Kidney (tissue), 22 donors: ENCODE measurements around the gene GADD45GIP1. TPM values are rescaled to one million over a fixed set of nuclear protein-coding genes. Genes with fewer than 3 reads are reported as not detected.

ENCODE experiments used
- DNase-seq, 5 donors: peaks; one replicate each; pipeline ENCODE4 v3.0.0-alpha.2; 2013 to 2020
- FAIRE-seq: peaks from 2 replicates; lab custom pipeline; 2012; peaks lifted over from hg19 to GRCh38; lab: Jason Lieb, UNC
- H3K27ac ChIP-seq, 2 donors: one replicate each; pipeline ENCODE4 v1.7.0; 2013; ENCODE audit warnings: low read depth in 2 of 2, low read length in 2 of 2, inconsistent platforms in 1 of 2
- H3K27me3 ChIP-seq: one replicate; pipeline ENCODE4 v1.7.1; 2013; ENCODE audit warnings: low read length, inconsistent platforms; ENCODE audit not compliant: control insufficient read depth, insufficient read depth
- H3K36me3 ChIP-seq, 3 donors: one replicate each; pipeline versions ENCODE4 v1.7.0 to v1.7.1; 2013; ENCODE audit warnings: low read length in 3 of 3, control low read depth in 1 of 3, inconsistent platforms in 1 of 3; ENCODE audit not compliant: insufficient read depth in 3 of 3, control insufficient read depth in 2 of 3
- H3K4me1 ChIP-seq, 3 donors: one replicate each; pipeline versions ENCODE4 v1.7.0 to v1.7.1; 2013; ENCODE audit warnings: low read length in 3 of 3, inconsistent platforms in 1 of 3, low read depth in 1 of 3; ENCODE audit not compliant: control insufficient read depth in 2 of 3, insufficient read depth in 2 of 3
- H3K4me3 ChIP-seq, 3 donors: one replicate each; pipeline versions ENCODE4 v1.7.0 to v1.8.1; 2013; ENCODE audit warnings: low read length in 3 of 3, control low read depth in 1 of 3, inconsistent platforms in 1 of 3
- H3K9ac ChIP-seq, 3 donors: one replicate each; pipeline versions ENCODE4 v1.7.0 to v1.7.1; 2013; ENCODE audit warnings: low read length in 3 of 3, control low read depth in 1 of 3, inconsistent platforms in 1 of 3
- H3K9me3 ChIP-seq, 3 donors: one replicate each; pipeline versions ENCODE4 v1.7.0 to v1.7.1; 2013; ENCODE audit warnings: low read length in 3 of 3, control low read depth in 1 of 3, inconsistent platforms in 1 of 3; ENCODE audit not compliant: control insufficient read depth in 2 of 3, insufficient read depth in 1 of 3
- CTCF ChIP-seq: IDR thresholded peaks from 3 replicates; pipeline ENCODE4 v1.5.1; 2012; ENCODE audit warnings: mild to moderate bottlenecking, moderate library complexity, borderline replicate concordance; ENCODE audit not compliant: insufficient read depth; ENCODE audit errors: extremely low read depth
- intact Hi-C: fragments of 100-400 bp; cut with DNase I; formaldehyde crosslinking; loops from one replicate; pipeline ENCODE4 v1.11.1; 2022
- long read RNA-seq, 10 donors: library from polyadenylated mRNA in 1 of 10; unstranded in 1 of 10; transcript quantifications; one replicate each; pipeline ENCODE4 v2.0.0 and lab custom pipeline, GENCODE V29; 2021 to 2026
- polyA plus RNA-seq: library from polyadenylated mRNA; stranded (reverse); fragments of 350-450 nt; fragmentation: Illumina TruSeq; extraction: RNeasy Lipid Tissue Mini Kit (QIAGEN cat#74804); gene quantifications from one replicate; pipeline ENCODE4 v1.2.3, GENCODE V29; 2014; ENCODE audit warnings: low read depth, low replicate concordance; ENCODE audit not compliant: insufficient read depth
- total RNA-seq: library from RNA; stranded (reverse); fragmentation: NEBNext Ultra II Directional; extraction: Animal tissue kit (Norgen Biotek cat#: 25700); gene quantifications from one replicate; pipeline ENCODE4 v1.2.1, GENCODE V29; 2021
- donor health status: control.
- donor health status: control.
- donor health status: control.
- donor health status: control.
- donor health status: control.
- donor health status: DM: yes; HTN: yes; CAD: no.
- donor health status: Normal renal cell carcinoma (clear cell type).

Gene GADD45GIP1
- total RNA-seq (18.4 TPM), polyA plus RNA-seq (71.3 TPM)
- long read RNA-seq, donor 1, transcript GADD45GIP1-201 (2 exons, 1,782 nt), result major isoform, 68 of 68 reads
- long read RNA-seq, donor 1, partial matches to known transcripts, result 0 of 68 reads
- long read RNA-seq, donor 1, other reads (novel, unspliced or antisense), result 0 of 68 reads
- long read RNA-seq, donor 2, transcript GADD45GIP1-201 (2 exons, 1,782 nt), result major isoform, 72 of 72 reads
- long read RNA-seq, donor 2, partial matches to known transcripts, result 0 of 72 reads
- long read RNA-seq, donor 2, other reads (novel, unspliced or antisense), result 0 of 72 reads
- long read RNA-seq, donor 3, transcript GADD45GIP1-201 (2 exons, 1,782 nt), result major isoform, 83 of 83 reads
- long read RNA-seq, donor 3, partial matches to known transcripts, result 0 of 83 reads
- long read RNA-seq, donor 3, other reads (novel, unspliced or antisense), result 0 of 83 reads
- long read RNA-seq, donor 4, transcript GADD45GIP1-201 (2 exons, 1,782 nt), result major isoform, 58 of 58 reads
- long read RNA-seq, donor 4, partial matches to known transcripts, result 0 of 58 reads
- long read RNA-seq, donor 4, other reads (novel, unspliced or antisense), result 0 of 58 reads
- long read RNA-seq, donor 5, partial matches to known transcripts, result 0 of 3 reads
- long read RNA-seq, donor 5, other reads (novel, unspliced or antisense), result 0 of 3 reads
- long read RNA-seq, donor 6, transcript GADD45GIP1-201 (2 exons, 1,782 nt), result major isoform, 151 of 151 reads
- long read RNA-seq, donor 6, partial matches to known transcripts, result 0 of 151 reads
- long read RNA-seq, donor 6, other reads (novel, unspliced or antisense), result 0 of 151 reads
- long read RNA-seq, donor 7, transcript GADD45GIP1-201 (2 exons, 1,782 nt), result major isoform, 39 of 60 reads
- long read RNA-seq, donor 7, partial matches to known transcripts, result 0 of 60 reads
- long read RNA-seq, donor 7, other reads (novel, unspliced or antisense), result 21 of 60 reads
- long read RNA-seq, donor 8, transcript GADD45GIP1-201 (2 exons, 1,782 nt), result major isoform, 70 of 70 reads
- long read RNA-seq, donor 8, partial matches to known transcripts, result 0 of 70 reads
- long read RNA-seq, donor 8, other reads (novel, unspliced or antisense), result 0 of 70 reads
- long read RNA-seq, donor 9, transcript GADD45GIP1-201 (2 exons, 1,782 nt), result major isoform, 48 of 48 reads
- long read RNA-seq, donor 9, partial matches to known transcripts, result 0 of 48 reads
- long read RNA-seq, donor 9, other reads (novel, unspliced or antisense), result 0 of 48 reads
- long read RNA-seq, donor 10, transcript GADD45GIP1-201 (2 exons, 1,782 nt), result major isoform, 56 of 56 reads
- long read RNA-seq, donor 10, partial matches to known transcripts, result 0 of 56 reads
- long read RNA-seq, donor 10, other reads (novel, unspliced or antisense), result 0 of 56 reads

- no peaks in the 10 kb centered on the region for H3K9me3 ChIP-seq
- DNase-seq, result peak; percentile 84 to 93 (median 89)
- H3K27me3 ChIP-seq, result no peaks in the 10 kb centered on the region
- H3K4me3 ChIP-seq, result peak within 1 kb of the TSS; percentile 77 to 93 (median 79)
- no peak for FAIRE-seq
- H3K27ac ChIP-seq, result peak within 1 kb of the TSS; percentile 43 to 84
- H3K9ac ChIP-seq, result peak within 1 kb of the TSS; percentile 75 to 89 (median 77)
- peaks cover 0 to 13% (median 5%) of the 10 kb centered on the region in 3 donors for H3K36me3 ChIP-seq
- peaks cover 0 to 10% (median 0%) of the 10 kb centered on the region in 3 donors for H3K4me1 ChIP-seq
- intact Hi-C loops, result no loop called here
- TF ChIP-seq CTCF, result no peak
These were observed at the start of gene GADD45GIP1 for GRCh38 chr19:12956446-12957388. GADD45GIP1 (minus strand) TSS chr19:12957223; CDS start chr19:12957212, 11 bp downstream.

DNA sequence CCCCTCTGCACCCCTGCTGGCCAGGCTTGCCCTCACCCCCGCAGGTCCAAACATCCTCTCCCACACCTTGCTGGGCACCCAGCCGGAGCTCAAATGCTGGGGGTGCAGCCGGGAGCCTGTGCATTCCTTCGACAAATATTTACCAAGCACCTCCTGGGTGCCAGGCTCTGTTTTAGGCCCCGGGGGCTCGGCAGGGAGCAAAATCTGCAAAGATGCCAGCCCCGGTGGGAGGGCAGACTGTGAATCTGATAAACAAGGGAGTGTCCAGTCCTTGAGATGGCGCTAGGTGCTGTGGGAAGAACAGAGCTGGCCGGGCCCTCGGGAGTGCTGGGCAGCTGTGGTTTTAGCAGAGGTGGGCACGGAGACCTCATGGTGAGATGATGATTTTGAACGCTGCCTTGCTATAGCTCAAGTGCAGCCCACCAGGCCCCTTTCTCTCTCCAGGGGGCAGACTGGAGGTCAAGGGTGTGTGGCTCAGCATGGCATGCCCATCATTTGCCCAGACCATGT lies 48.9 kb upstream of the GADD45GIP1 start:
- Histone ChIP-seq H3K9me3 (no peaks in the 10 kb centered on the region), H3K4me3 (no peak overlapping the region), H3K36me3 (no peaks in the 10 kb centered on the region), H3K27me3 (peaks cover 20% of the 10 kb centered on the region), H3K27ac (no peak overlapping the region), H3K4me1 (peaks cover 0 to 15% (median 0%) of the 10 kb centered on the region in 3 donors), H3K9ac (no peak overlapping the region)
- no peak for TF ChIP-seq CTCF
- no peak for FAIRE-seq
- intact Hi-C loops, result no loop called here
- no peak for DNase-seq
